SK-N-SH (cell line): Measurements from ENCODE around the gene CHST3.

ENCODE experiments used
- GABPA ChIP-seq: IDR thresholded peaks from 2 replicates; pipeline ENCODE4 v1.4.0; 2012; ENCODE audit warnings: low read depth, mild to moderate bottlenecking
- NFIC ChIP-seq: IDR thresholded peaks from 2 replicates; pipeline ENCODE4 v1.4.0; 2012; ENCODE audit warnings: borderline replicate concordance
- NRF1 ChIP-seq: IDR thresholded peaks from 2 replicates; pipeline ENCODE4 v1.6.1; 2012; ENCODE audit warnings: low read depth, mild to moderate bottlenecking, low read length
- POLR2AphosphoS5 ChIP-seq: IDR thresholded peaks from 2 replicates; pipeline ENCODE4 v1.6.1; 2012; ENCODE audit warnings: low read depth, low read length
- RCOR1 ChIP-seq: fragments of 150-350 bp; IDR thresholded peaks from 2 replicates; pipeline ENCODE4 v1.6.1; 2017; ENCODE audit warnings: antibody characterized with exemption, low read length
- SIN3A ChIP-seq: IDR thresholded peaks from 2 replicates; pipeline ENCODE4 v1.6.1; 2012; ENCODE audit warnings: low read depth, mild to moderate bottlenecking, low read length, moderate library complexity, borderline replicate concordance
- TAF1 ChIP-seq: IDR thresholded peaks from 2 replicates; pipeline ENCODE4 v1.6.1; 2012; ENCODE audit warnings: low read depth, mild to moderate bottlenecking, low read length, moderate library complexity, borderline replicate concordance
- TF ChIP-seq, protein P1 (sequence below): fragments of 200-600 bp; sonication (generic); IDR thresholded peaks from 2 replicates; pipeline ENCODE4 v1.6.1; 2017; ENCODE audit warnings: antibody characterized with exemption, mild to moderate bottlenecking, moderate library complexity
- TF ChIP-seq, protein P2 (sequence below): fragments of 150-350 bp; IDR thresholded peaks from 2 replicates; pipeline ENCODE4 v1.6.1; 2016; ENCODE audit warnings: mild to moderate bottlenecking, low read depth, low read length

DNA sequence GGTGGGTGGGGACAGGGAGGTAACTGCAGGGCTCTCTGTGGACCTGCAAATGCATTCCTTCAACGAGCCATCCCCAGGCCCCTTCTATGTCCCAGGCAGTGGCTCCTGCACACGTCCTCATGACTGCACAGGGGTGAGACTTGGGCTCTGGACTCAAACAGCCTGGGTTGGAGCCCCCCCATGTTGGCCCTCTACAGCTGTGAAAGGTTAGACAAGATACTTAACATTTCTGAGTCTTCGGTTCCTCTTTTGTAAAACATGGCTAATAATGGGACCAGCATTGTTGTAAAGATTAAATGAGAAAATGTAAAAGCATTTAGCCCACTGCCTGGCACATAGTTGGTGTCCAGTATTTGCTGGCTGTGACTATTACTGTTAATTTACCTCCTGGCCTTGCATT is 41.8 kb downstream of the CHST3 start:
- no peak for TF ChIP-seq POLR2AphosphoS5
- TF ChIP-seq TAF1 = no peak
- TF ChIP-seq NRF1 = no peak
- TF ChIP-seq, protein P1, sequence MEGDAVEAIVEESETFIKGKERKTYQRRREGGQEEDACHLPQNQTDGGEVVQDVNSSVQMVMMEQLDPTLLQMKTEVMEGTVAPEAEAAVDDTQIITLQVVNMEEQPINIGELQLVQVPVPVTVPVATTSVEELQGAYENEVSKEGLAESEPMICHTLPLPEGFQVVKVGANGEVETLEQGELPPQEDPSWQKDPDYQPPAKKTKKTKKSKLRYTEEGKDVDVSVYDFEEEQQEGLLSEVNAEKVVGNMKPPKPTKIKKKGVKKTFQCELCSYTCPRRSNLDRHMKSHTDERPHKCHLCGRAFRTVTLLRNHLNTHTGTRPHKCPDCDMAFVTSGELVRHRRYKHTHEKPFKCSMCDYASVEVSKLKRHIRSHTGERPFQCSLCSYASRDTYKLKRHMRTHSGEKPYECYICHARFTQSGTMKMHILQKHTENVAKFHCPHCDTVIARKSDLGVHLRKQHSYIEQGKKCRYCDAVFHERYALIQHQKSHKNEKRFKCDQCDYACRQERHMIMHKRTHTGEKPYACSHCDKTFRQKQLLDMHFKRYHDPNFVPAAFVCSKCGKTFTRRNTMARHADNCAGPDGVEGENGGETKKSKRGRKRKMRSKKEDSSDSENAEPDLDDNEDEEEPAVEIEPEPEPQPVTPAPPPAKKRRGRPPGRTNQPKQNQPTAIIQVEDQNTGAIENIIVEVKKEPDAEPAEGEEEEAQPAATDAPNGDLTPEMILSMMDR = no peak
- no peak for TF ChIP-seq RCOR1
- no peak for TF ChIP-seq NFIC
- TF ChIP-seq, protein P2, sequence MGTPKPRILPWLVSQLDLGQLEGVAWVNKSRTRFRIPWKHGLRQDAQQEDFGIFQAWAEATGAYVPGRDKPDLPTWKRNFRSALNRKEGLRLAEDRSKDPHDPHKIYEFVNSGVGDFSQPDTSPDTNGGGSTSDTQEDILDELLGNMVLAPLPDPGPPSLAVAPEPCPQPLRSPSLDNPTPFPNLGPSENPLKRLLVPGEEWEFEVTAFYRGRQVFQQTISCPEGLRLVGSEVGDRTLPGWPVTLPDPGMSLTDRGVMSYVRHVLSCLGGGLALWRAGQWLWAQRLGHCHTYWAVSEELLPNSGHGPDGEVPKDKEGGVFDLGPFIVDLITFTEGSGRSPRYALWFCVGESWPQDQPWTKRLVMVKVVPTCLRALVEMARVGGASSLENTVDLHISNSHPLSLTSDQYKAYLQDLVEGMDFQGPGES = no peak
- TF ChIP-seq GABPA = no peak
- TF ChIP-seq SIN3A = no peak
